Endodermal cell (in vitro differentiated cells): ENCODE results near the gene CLIC3. TPM values are rescaled to one million over a fixed set of nuclear protein-coding genes. Genes with fewer than 3 reads are reported as not detected.
A peak's percentile ranks its signal among the peaks of the same experiment; 100 is the strongest.

Source experiments
- DNase-seq: peaks from one replicate; pipeline ENCODE4 v3.0.0-alpha.2; 2017
- H3K27ac ChIP-seq: 2 replicates; pipeline ENCODE4 v1.5.1; 2013; ENCODE audit warnings: mild to moderate bottlenecking, low read depth, low read length, moderate library complexity
- H3K27me3 ChIP-seq: 2 replicates; pipeline ENCODE4 v1.6.1; 2013; ENCODE audit warnings: mild to moderate bottlenecking, low read length, moderate library complexity; ENCODE audit not compliant: insufficient read depth, control insufficient read depth, poor library complexity, severe bottlenecking
- H3K36me3 ChIP-seq: 2 replicates; pipeline ENCODE4 v1.7.0; 2013; ENCODE audit warnings: mild to moderate bottlenecking, low read length, moderate library complexity; ENCODE audit not compliant: control insufficient read depth, insufficient read depth
- H3K4me1 ChIP-seq: one replicate; pipeline ENCODE4 v1.7.0; 2013; ENCODE audit warnings: low read length; ENCODE audit not compliant: control insufficient read depth, insufficient read depth
- H3K4me3 ChIP-seq: 2 replicates; pipeline ENCODE4 v1.5.1; 2013; ENCODE audit warnings: mild to moderate bottlenecking, low read length, moderate library complexity
- H3K9ac ChIP-seq: 2 replicates; pipeline ENCODE4 v1.6.1; 2013; ENCODE audit warnings: mild to moderate bottlenecking, low read length, moderate library complexity; ENCODE audit not compliant: poor library complexity, severe bottlenecking; ENCODE audit errors: extremely low read depth
- H3K9me3 ChIP-seq: 2 replicates; pipeline ENCODE4 v1.6.1; 2013; ENCODE audit warnings: mild to moderate bottlenecking, low read length, moderate library complexity; ENCODE audit not compliant: control insufficient read depth
- H3K27ac Mint-ChIP-seq: 2 replicates; pipeline ENCODE4 v1.8.0; 2020; ENCODE audit warnings: mixed read lengths
- H3K27me3 Mint-ChIP-seq: 2 replicates; pipeline ENCODE4 v1.8.0; 2021; ENCODE audit warnings: mild to moderate bottlenecking, mixed read lengths; ENCODE audit not compliant: insufficient read depth
- H3K36me3 Mint-ChIP-seq: 2 replicates; pipeline ENCODE4 v1.8.0; 2020; ENCODE audit warnings: low read depth, mixed read lengths
- H3K4me1 Mint-ChIP-seq: 2 replicates; pipeline ENCODE4 v1.8.0; 2020; ENCODE audit warnings: mixed read lengths
- H3K4me3 Mint-ChIP-seq: 2 replicates; pipeline ENCODE4 v1.8.0; 2020; ENCODE audit warnings: mild to moderate bottlenecking, moderate library complexity, mixed read lengths
- H3K9me3 Mint-ChIP-seq: 2 replicates; pipeline ENCODE4 v1.8.0; 2020; ENCODE audit warnings: mild to moderate bottlenecking, mixed read lengths
- WGBS, 2 experiments: methylation state at CpG; one replicate each; pipeline versions ENCODE4 v1.1.5 to v1.1.7; 2013; ENCODE audit warnings: missing lambda C conversion rate in 2 of 2, mixed read lengths in 1 of 2; ENCODE audit not compliant: insufficient coverage in 1 of 2, insufficient read length in 1 of 2; 5-methylcytosine and 5-hydroxymethylcytosine counted together
- total RNA-seq, 2 donors: library from RNA; stranded (reverse); fragmentation: NEBNext Ultra II Directional in 1 of 2; extraction: Animal tissue kit (Norgen Biotek cat#: 25700) in 1 of 2; gene quantifications; 2 replicates in 1 of 2; 3 replicates in 1 of 2; pipeline ENCODE4 v1.2.1, GENCODE V29; 2021
- TF ChIP-seq, protein P1 (sequence below): fragments of 200-600 bp; sonication (generic); conservative IDR thresholded peaks from 2 replicates; pipeline ENCODE4 v1.5.0; 2021; ENCODE audit warnings: antibody characterized with exemption, mild to moderate bottlenecking

Gene CLIC3
- total RNA-seq, 2 donors from 2014 or later = 0.46 TPM; not detected in 1

DNA sequence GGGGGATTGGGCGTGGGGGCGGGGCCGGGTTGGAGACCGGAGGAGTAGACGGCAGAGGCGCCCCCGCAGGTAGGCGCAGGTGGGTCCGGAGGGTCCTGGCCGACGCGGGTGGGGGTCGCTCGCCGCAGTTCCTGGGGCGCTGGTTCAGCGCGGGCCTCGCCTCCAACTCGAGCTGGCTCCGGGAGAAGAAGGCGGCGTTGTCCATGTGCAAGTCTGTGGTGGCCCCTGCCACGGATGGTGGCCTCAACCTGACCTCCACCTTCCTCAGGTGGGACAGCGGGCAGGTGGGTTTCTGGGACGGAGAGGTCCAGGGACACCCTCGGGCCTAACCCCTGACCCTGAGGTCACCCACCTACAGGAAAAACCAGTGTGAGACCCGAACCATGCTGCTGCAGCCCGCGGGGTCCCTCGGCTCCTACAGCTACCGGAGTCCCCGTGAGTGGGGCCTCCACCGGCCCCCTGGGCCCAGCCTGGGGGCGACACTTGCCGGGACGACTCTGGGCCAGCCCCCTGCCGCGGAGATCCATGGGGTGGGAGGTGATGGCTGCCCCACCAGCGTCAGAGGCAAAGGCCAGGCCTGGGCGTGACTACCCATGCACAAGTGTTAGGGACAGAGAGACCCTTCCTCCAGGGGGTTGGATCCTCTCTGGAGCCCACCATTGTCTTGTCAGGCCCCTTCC is 17.4 kb downstream of the CLIC3 start:
- Mint-ChIP-seq H3K4me1 (peaks cover 11% of the 10 kb centered on the region), H3K36me3 (no peaks in the 10 kb centered on the region), H3K9me3 (no peaks in the 10 kb centered on the region), H3K27me3 (peaks cover 2% of the 10 kb centered on the region), H3K27ac (no peak overlapping the region), H3K4me3 (peak overlapping the region; percentile 27)
- TF ChIP-seq, protein P1, sequence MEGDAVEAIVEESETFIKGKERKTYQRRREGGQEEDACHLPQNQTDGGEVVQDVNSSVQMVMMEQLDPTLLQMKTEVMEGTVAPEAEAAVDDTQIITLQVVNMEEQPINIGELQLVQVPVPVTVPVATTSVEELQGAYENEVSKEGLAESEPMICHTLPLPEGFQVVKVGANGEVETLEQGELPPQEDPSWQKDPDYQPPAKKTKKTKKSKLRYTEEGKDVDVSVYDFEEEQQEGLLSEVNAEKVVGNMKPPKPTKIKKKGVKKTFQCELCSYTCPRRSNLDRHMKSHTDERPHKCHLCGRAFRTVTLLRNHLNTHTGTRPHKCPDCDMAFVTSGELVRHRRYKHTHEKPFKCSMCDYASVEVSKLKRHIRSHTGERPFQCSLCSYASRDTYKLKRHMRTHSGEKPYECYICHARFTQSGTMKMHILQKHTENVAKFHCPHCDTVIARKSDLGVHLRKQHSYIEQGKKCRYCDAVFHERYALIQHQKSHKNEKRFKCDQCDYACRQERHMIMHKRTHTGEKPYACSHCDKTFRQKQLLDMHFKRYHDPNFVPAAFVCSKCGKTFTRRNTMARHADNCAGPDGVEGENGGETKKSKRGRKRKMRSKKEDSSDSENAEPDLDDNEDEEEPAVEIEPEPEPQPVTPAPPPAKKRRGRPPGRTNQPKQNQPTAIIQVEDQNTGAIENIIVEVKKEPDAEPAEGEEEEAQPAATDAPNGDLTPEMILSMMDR = peak; percentile 22
- no peaks in the 10 kb centered on the region for H3K9me3 ChIP-seq
- peaks cover 3% of the 10 kb centered on the region for H3K4me1 ChIP-seq
- H3K36me3 ChIP-seq = no peaks in the 10 kb centered on the region
- peaks cover 8% of the 10 kb centered on the region for H3K27me3 ChIP-seq
- H3K4me3 ChIP-seq = no peak overlapping the region
- H3K9ac ChIP-seq = no peak overlapping the region
- WGBS, 2 experiments = 66 to 74% methylated on average over 38 to 41 of the region's 41 CpGs
- DNase-seq = no peak
- H3K27ac ChIP-seq = no peak overlapping the region

DNA sequence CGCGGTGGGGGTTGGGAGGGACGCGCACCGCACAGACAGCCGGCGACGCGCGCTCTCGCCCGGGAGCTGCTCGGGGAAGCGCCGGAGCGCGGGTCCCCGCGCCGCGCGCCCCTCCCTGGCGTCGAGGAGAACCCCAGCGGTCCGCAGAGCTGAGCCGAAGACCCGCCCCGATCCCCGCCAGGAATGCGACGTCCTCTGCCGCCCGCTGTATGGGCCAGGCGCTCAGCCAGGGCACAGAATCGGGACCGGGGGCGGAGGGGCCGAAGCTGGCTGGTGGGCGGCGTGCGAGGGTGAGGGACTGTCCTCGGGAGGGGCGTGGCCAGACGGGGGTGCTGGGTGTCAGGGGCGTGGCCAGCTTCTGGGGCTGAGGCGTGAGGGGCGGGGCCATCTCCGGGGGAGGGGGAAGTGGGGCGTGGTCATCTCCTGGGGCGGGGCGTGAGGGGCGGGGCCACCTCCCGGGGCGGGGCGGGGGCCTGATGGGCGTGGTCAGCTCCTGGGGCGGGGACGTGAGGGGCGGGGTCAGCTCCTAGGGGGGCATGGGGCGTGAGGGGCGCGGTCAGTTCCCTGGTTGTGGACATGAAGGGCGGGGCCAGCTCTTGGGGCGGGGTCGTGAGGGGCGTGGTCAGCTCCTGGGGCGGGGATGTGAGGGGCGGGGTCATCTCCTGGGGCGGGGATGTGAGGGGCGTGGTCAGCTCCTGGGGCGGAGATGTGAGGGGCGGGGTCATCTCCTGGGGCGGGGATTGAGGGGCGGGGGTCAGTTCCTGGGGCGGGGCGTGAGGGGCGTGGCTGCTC is 18.1 kb downstream of the CLIC3 start:
- H3K36me3 ChIP-seq = no peaks in the 10 kb centered on the region
- H3K4me1 Mint-ChIP-seq = peaks cover 11% of the 10 kb centered on the region
- WGBS, 2 experiments = 0 to 1% methylated on average over 29 to 71 of the region's 78 CpGs
- no peaks in the 10 kb centered on the region for H3K36me3 Mint-ChIP-seq
- H3K27me3 ChIP-seq = peaks cover 6% of the 10 kb centered on the region
- no peaks in the 10 kb centered on the region for H3K9me3 ChIP-seq
- H3K27ac ChIP-seq = no peak overlapping the region
- peak overlapping the region; percentile 69 for H3K4me3 ChIP-seq
- TF ChIP-seq, protein P1 = peak; percentile 14
- H3K4me3 Mint-ChIP-seq = peak overlapping the region; percentile 52
- H3K4me1 ChIP-seq = peaks cover 3% of the 10 kb centered on the region
- H3K9me3 Mint-ChIP-seq = no peaks in the 10 kb centered on the region
- H3K9ac ChIP-seq = peak overlapping the region; percentile 6
- H3K27ac Mint-ChIP-seq = no peak overlapping the region
- peak; percentile 98 for DNase-seq
- peaks cover 2% of the 10 kb centered on the region for H3K27me3 Mint-ChIP-seq

DNA sequence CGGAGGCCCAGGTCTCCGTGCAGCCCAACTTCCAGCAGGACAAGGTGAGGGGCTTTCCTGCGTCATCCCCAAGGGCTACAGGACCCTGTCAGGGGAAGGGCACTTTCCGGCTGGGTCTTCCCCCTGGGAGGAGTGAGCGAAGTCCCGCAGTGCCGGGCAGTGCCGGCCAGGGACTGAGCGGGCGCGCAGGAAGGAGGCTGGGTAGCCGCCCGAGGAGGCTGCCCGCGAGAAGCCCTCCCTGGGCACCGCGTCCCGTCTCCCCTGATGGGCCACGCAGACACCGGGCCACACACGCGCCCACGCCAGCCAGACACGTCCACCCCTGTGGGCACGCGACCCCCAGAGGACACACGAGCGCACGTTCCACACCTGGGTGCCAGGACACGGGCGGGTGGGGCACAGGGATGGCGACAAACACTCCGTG is 18.7 kb downstream of the CLIC3 start:
- TF ChIP-seq, protein P1 = no peak
- no peaks in the 10 kb centered on the region for H3K36me3 Mint-ChIP-seq
- Histone ChIP-seq H3K4me1 (peaks cover 3% of the 10 kb centered on the region), H3K9me3 (no peaks in the 10 kb centered on the region), H3K9ac (peak overlapping the region; percentile 6), H3K36me3 (no peaks in the 10 kb centered on the region), H3K4me3 (peak overlapping the region; percentile 69), H3K27ac (no peak overlapping the region), H3K27me3 (peaks cover 6% of the 10 kb centered on the region)
- peak overlapping the region; percentile 52 for H3K4me3 Mint-ChIP-seq
- WGBS, 2 experiments = 15 to 20% methylated on average over 15 to 33 of the region's 33 CpGs
- no peak for DNase-seq
- H3K9me3 Mint-ChIP-seq = no peaks in the 10 kb centered on the region
- H3K27ac Mint-ChIP-seq = no peak overlapping the region
- H3K27me3 Mint-ChIP-seq = peaks cover 2% of the 10 kb centered on the region
- H3K4me1 Mint-ChIP-seq = peaks cover 11% of the 10 kb centered on the region
